NCI-H1930 (cell line): ENCODE measurements around the gene SLC25A25.
"Not testable (repeated sequence)": the region's sequence is repeated elsewhere in the genome, so short reads cannot be mapped to it uniquely, and the experiment has no call there.

Experiments used
- DNase-seq, 2 experiments: peaks; one replicate each; lab custom pipeline; 2025; lab: John Stamatoyannopoulos, UW

The SLC25A25 gene

DNA sequence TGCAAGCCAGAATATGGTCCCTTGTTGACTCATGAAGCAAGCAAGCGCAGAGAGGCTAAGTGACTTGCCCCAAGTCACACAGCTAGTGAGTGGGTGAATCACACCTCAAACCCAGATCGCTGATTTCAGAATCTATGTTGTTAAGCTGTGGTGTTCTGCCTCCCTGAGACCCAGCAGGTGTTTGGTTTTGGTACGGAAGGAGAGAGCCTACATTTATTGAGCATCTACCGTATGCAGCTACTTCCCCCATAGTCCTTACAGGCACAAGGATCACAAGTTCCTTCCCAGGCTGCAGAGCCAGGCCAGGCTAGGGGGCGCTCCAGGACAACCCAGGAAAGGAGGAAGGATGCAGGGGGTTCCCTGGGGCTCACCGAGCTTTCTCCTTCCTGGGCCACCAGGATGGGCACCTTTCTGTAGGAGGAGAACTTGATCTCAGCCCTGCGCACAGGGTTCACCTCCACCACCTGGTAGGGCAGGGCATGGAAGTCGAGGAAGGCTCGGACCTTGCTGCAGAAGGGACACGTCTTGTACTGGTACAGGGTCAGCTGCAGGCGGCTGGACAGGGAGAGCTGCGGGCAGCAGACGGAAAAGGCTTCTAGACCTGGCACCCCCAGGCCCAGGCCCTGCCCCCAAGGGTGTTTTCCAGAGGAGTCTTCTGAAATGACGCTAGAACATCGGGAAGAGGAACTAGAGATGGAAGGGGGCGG, 57.0 kb downstream of the SLC25A25 start:
- DNase-seq: peak; percentile 37 to 63

DNA sequence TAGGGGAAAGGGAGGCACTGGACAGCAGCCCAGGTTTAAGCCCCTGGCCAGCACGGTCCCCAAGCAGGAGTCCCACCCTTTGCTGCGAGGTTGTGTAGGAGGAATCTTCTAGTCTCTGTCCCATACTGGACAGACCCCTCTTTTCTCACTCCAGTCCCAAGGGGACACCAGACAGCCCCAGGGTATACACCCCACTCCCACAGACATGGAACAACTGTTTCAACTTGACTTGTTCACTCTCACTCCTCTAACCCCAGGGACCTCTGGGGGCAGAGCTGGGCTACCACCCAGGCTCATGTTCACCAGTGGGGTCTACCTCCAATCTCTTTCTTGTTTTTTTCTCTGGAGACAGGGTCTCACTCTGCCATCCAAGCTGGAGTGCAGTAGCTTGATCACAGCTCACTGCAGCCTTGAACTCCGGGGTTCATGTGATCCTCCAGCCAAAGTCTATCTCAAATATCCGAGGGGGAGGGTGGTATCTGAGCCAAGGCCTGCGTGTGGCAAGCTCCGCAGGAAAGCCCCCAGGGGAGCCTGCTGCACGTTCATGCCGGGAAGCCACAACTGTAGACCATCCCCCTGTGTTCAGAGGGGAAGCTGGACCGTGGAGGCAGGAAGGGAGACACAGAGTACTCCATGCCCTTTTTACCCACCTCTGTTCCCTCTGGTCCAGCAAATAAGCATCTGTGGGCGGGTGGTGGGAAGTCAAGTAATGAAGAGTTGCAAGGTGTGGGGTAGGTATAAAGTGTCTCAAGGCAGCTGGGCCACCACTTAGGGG, 57.7 kb downstream of the SLC25A25 start:
- no peak for DNase-seq

DNA sequence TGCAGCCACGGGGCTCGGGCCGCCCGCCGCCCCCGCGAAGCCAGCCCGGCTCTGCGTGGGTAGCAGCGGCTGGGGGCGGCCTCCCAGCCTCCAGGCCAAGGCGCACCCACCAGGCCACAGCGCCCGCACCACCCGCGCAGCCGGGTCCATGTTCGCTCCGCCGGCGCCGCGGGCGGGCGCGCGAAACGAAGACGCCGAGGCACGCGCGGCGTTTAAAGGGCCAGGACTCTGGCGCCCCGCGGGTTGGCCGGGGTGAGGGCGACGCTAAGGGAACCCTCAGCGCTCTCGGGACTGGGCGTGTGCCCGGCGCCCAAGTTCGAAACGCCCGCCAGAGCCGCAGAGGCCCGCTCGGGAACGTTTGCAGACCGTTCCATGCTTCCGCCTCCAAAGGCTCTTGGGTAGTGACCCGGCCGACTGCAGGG, 59.5 kb downstream of the SLC25A25 start, which contains the start of gene PTGES2:
PTGES2 (minus strand) TSS at position 162 of the 422 bp plus-strand sequence; CDS start at position 150, 12 bp downstream.
- DNase-seq: peak; percentile 72 to 86

DNA sequence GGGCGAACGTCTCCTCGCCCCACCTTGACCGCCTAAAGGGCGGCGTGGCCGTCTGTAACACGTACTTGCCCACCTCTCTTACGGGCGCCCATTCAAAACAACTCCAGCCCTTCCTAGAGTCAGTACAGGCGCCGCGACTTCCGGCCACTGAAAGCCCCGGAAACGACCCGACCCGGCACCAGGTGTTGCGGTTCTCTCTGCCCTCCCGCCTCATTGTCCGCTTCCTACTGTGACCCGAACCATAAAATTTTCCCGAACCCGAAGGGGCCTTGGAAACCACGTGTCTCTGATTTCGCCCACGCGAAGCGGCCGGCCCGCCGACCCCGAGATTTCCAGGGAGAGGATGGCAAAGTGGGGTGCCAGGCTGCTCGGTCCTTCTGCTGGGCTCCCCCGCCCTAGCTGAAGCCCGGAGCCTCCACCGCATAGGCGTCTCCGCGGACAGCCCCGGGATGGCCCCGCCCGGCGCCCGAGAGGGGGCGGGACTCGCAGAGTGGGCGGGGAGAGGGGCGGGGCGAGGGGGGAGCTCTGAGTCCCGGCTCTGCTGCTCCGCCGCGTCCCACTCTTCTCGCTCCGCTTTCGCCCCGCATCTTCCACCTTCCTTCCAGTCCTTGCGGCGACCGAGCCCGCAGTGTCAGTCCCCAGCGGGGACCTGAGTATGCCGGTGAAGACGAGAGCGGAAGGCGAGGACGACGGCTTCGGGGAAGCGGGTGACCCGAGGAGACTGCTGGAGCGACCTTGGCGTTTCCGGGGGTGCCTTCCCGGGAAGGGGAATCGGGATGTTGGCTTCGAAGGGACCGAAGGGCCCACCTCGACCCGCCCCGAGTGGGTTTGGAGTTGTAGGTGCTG, 60.2 kb downstream of the SLC25A25 start:
- peak; percentile 81 to 87 for DNase-seq

DNA sequence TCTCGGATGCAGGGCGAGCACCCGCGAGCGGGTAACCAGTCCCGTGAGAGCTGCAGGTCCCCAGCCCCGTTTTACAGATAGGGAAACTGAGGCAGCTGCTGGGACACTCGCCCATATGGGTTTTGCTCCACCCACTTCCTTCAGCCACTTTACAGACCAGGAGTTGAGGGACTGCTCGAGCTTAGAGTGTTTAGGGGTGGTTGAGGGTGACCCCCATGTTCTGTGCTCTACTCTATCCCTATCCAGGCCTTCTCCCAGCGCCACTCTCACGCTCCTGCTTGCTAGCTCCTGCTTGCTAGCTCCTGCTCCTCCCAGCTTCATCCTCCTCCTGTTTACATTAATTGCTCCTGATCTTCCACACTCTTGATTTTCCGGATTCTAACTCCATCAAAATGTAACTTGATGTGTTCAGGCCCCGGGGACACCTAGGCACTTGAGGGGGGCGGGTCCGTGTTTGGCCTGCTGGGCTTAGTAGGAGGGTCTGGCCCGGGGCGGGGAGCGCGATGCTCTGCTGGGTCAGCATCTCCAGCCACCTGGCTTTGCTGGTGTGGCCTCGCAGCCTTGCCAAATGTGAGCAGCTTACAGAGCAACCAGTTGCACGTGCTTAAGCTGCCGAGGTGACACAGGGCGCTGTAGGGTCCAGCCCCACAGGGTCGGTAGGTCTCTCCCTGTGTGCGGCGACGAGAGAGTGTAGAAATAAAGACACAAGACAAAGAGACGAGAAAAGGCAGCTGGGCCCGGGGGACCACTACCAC, 61.0 kb downstream of the SLC25A25 start:
- DNase-seq: no peak

DNA sequence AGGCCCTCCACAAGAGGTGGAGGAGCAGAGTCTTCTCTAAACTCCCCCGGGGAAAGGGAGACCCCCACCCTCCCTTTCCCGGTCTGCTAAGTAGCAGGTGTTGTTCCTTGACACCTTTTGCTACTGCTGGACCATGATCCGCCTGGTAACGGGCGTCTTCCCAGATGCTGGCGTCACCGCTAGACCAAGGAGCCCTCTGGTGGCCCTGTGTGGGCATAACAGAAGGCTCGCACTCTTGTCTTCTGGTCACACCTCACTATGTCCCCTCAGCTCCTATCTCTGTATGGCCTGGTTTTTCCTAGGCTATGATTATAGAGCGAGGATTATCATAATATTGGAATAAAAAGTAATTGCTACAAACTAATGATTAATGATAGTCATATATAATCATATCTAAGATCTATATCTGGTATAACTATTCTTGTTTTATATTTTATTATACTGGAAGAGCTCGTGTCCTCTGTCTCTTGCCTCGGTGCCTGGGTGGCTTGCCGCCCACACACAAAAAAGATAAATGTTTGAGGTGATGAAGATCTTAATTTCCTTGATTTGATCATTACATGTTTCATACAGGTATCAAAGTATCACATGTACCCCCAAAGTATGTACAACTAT, 62.1 kb downstream of the SLC25A25 start:
- not testable (repeated sequence) for DNase-seq

DNA sequence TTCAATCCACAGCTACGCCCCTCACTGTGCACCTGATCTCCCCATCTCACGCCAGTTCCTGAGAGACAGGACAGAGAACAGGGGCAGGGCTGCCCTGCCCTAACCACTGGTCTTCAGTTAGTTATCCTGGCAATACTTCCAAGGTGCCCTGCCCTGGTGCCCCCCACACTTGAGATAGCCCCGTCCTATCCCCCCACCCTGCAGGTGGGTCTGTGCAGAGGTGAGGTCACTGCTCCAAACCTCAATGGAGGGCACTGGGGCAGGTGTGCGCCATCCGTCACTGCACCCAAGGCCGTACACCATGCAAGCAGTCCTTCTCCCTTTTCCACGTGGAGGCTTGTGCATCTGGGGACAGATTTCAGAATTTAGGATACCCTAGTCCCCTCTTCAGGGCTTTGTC, 62.6 kb downstream of the SLC25A25 start:
- DNase-seq: not testable (repeated sequence)

DNA sequence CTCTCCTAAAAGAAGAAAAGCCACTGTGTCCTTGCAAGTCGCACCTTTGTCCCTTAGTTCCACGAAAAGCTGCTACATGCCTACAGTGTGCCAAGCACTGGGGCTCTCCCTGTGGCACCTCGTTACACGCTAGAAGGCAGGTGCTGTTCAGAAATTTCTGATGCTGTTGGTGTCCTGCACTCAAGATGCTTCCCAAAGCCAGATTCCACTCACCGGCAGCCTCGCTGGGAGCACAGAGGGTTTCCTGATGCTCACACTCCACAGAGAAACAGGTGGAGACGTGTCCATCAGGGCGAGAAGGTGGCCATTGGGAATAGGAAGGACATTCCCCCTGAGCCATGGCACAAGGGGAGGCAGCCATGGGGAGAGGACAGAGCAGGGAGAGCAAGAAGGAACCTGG, 63.3 kb downstream of the SLC25A25 start:
- not testable (repeated sequence) for DNase-seq

DNA sequence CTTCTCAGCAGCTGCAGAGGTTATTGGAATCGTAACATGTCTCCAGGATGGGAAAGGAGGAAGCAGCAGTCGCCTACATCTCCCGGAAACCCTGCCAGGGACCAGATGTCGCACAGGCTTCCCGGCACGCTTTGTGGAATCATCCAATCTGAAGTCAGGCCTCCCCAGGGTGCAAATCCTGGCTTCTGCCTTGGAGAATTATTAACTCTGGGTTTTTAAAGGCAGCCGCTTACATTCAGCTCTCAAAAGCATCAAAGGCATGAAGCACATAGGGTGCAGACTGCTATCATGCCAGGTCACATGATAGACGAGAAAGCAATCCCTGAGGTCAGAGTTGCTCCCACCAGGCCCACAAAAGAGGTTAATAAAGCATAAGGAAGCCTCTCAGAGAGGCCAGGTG, 64.1 kb downstream of the SLC25A25 start:
- DNase-seq: not testable (repeated sequence)

DNA sequence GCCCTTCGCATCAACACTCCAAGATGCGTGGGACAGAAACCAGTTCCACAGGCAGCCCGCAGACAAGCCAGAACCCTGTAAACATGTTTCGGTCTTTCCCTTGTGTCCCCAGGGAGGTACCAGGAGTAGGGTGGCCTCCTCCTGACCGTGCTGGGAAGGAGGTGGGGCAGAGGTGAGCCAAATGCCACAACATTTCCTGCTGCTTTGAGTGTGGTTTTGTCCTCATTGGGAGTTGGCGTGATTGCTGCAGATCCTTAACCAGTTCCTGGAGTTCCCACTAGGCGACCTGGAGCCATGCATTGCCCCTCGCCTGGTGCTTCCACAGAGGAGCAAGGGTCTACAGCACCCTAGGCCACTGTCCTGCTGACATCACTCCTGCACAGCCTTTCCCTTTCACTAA, 67.5 kb downstream of the SLC25A25 start:
- DNase-seq: not testable (repeated sequence)

DNA sequence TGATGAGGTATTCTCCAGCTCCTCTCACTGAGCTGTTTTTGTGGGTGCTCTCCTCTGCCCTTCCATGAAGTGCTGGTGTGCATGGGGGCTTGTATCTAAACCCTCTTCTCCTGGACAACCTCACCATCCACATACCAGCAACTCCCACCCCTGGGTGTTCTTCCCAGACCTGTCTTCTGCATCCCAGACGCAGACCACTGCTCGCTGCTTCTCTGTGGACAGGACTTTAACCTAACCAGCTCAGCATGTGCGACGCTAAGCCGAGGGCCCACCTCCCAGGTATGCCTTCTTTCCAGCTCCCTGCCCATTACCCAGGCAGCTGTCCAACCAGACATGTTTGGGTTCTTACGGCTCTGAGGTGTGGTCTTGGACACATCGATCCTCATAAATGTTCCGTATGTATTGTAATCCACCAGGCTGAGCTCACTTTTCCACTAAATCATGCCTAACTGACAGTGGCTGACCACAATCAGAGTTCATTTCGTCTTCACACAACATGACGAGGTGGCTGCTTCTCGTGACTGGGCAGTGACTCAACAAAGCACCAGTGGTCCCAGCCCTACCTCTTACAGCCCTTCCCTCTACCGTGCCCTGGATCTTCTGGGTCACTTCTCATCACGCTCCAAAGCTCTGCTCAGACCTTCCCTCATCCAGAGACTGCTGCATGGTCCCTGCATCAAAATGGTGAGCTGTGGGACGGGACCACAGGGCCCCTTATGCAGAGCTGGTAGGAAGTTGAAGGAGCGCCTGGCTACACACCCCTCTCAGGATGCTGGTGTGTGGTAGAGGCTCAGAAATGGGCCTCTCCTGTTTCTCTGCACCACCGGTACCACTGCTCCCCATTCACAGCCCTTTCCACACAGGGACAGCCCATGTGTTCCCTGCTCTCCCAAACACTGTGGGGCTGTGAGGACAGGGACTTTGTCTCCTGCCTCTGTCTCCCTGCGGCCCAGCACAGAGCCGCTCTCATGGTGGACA, 69.1 kb downstream of the SLC25A25 start:
- no peak for DNase-seq

DNA sequence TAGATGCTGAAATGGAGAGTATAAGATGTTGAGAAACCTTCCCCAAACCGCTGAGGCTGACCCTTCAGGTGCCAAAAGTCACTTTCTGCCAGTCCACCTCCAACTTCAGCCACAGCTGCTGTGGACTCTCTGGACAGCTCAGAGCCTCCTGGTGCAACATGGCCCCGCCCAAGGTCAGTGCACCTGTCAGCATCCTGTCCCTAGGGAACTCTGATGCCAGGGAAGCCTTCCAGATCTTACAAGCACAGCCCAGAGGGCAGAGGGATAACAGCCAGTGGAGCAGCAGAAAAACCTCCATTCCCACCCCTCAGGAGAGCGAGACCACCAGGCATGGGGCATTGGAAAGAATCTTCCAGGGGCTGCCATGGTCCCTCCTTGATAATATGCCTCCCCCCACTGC, 70.0 kb downstream of the SLC25A25 start:
- no peak for DNase-seq

DNA sequence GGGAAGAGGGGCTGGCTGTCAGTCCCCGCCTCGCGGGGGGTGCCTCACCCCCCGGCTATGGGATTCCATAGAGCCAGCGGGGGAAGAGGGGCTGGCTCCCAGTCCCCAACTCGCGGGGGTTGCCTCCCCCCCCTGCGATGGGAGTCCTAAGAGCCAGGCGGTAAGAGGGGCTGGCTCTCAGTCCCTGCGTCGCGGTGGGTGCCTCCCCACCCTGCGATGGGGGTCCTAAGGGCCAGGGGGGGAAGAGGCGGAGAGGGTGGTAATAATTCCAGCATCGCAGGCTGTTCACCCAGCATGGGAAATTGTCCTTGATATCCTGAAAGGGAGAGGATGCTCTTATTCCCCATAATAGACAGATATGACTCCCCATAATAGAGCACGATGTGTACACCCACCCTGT, 71.6 kb downstream of the SLC25A25 start:
- DNase-seq: no peak

DNA sequence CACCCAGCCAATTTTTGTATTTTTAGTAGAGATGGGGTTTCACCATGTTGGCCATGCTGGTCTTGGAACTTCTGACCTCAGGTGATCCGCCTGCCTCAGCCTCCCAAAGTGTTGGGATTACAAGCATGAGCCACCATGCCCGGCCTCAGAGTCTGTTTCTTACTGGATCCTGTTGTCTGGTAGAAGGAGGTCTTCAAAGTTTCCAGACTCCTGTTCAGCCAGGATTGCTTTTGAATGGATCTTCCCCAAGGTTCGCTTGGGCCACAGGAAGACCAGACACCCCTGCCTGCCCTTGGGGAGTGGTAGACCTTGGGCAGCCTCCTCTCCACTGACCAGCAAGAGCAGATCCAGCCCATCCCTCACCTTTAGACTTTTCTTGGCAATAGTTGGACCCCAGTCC, 73.6 kb downstream of the SLC25A25 start:
- DNase-seq: no peak

DNA sequence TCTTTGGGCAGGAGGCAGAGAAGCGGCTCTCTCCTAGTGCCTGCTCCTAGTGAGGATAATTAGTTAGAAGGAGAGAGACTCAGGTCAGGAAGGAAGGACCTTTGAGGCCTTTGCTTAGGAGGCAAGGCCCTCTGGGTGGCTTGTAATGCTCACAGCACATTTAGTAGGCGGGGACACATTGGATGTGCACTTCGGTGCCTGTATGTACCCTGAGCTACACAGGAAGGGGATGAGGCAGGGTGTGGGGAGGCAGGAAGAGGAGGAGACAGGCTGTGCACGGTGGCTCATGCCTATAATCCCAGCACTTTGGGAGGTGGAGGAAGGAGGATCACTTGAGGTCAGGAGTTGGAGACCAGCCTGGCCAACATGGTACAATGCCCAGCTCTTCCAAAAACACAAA, 74.0 kb downstream of the SLC25A25 start:
- DNase-seq: no peak

DNA sequence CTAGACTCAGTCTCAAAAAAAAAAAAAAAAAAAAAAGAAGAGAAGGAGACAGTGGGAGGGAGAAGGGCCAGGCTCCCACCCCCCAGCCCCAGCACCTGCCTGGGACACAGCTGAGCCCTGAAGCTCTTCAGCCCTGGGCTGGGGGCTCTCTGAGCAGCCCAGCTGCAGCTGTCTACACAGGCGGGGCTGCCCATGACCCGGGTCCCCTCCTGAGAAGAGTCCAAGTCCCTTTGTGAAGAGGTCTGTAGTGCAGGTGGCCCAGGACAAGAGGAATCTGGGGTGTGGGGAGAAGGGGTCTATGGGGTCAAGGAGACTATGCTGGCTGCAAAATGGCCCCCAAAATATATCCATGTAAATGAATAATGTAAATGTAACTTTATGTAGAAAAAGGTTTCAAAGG, 74.6 kb downstream of the SLC25A25 start:
- DNase-seq: no peak

DNA sequence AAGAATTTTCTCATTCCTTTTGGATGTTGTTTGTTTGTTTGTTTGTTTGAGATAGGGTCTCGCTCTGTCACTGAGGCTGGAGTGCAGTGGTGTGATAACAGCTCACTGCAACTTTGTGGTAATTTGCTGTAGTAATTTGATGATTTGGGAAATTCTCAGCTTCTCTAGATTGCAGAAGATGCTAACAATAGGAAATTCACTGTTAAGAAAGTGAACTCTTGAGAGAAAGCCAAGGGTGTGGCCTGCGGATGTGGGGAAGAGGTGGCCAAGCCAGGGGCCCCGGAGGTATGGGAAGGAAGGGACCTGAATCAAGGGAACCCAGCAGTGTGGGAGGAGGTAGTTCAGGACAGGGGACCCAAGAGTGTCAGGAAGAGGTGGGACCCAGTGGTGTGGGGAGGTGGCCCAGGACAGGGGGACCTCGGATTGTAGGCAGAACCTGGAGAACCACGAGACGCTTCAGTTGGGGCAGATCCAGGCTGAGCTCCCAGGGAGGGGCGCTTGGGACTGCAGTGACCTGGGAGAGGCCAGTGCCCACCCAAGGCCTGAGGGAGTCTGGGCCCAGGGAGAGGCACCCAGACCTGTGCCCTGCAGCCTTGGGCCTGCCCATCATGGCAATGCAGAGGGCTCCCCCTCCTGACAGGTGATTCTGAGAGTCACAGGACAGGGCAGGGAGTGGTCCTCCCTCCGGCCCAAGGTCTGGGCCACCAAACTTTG, 75.7 kb downstream of the SLC25A25 start:
- no peak for DNase-seq

DNA sequence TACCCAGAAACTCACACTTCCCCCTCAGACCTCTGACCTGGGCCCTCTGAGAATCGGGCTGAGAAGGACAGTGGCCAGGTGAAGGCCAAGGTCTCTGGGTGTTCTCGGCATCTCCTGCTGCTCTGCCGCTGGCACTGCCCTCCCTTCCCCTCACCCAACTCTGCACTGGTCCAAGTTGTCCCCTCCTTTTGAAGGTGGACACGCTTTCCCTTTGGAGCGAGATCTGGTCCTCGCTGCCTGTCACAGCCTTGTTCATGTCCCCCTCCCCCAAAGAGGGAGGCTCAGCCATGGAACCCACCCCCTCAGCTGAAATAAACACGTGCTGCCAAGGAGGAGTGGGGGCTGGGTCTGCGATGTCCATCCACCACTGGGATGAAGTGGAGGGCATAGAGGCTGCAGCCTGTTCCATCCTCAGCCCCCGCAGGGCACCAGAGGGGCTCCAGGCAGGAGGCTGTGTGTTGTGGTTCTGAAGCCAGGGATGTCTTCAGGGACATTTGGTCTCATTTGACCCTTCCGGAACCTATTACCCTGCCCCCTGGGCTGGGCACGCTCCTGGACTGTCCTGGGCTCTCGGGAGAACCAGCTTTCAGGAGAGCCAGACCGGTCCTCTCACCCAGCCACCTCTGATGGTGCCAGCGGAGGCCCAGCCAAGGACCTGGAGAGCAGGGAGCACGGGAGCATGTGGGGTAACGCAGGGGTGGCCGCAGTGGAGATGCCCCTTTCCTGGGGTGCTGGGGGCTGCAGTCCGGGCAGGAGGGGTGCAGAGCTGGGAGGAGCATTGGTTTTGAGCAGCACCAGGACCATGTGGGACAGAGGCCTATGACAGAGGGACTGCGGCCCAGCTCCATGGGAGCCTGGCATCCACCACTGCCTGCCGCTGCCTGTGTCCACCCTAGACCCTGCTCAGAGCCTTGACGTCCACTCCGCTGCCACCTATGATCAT, 76.5 kb downstream of the SLC25A25 start:
- DNase-seq: no peak
